HG03558 (cell line): ENCODE measurements around the gene SYT12.

ENCODE experiments used
- ATAC-seq: cut with Tn5 transposase; IDR thresholded peaks from one replicate; pipeline ENCODE4 v1.9.1; 2021; ENCODE audit warnings: moderate number of reproducible peaks; ENCODE audit not compliant: unreplicated experiment; ENCODE audit errors: extremely low read depth

The SYT12 gene

GRCh38 chr11:67085617-67086016, 62.7 kb downstream of the SYT12 start:
- ATAC-seq, result no peak

- no peak for ATAC-seq
These were observed 67.8 kb downstream of the SYT12 start for GRCh38 chr11:67090717-67091116.

- no peak for ATAC-seq
These were observed 72.2 kb downstream of the SYT12 start for GRCh38 chr11:67095214-67095507.

- ATAC-seq, result no peak
These were observed 76.0 kb downstream of the SYT12 start for GRCh38 chr11:67098799-67099429.

GRCh38 chr11:67099831-67100324, 76.9 kb downstream of the SYT12 start:
- ATAC-seq, result no peak
